HS-27A (cell line): ENCODE results near the gene OR11H6.
"Not testable (repeated sequence)": the region's sequence is repeated elsewhere in the genome, so short reads cannot be mapped to it uniquely, and the experiment has no call there.

Experiments
- DNase-seq: peaks from one replicate; pipeline ENCODE4 v3.0.0-alpha.2; 2012; ENCODE audit warnings: low read depth, missing footprints

The OR11H6 gene

DNA sequence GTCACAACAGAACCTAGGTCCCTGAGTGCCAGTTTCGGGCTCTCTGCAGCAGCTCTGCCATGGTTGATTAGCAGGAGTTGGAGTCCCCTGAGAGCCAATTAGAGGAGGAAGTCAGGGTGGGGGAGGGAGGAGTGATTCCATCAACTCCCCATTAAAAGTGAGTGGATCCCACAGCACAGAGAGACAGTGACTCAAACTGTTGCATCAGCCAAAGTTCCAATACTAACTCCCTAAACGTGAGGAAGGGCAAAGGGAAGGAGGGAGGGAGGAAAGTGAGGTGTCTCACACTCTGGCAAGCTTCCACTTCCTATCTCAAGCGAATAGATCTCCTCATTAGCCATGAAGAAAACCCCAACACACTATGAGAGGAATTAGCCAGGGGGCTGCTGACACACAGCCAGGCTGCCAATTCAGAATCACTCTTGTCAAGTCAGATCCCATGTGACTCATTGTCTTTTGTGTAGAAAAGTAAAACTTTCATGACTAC, 39.2 kb downstream of the OR11H6 start:
- DNase-seq, result no peak

DNA sequence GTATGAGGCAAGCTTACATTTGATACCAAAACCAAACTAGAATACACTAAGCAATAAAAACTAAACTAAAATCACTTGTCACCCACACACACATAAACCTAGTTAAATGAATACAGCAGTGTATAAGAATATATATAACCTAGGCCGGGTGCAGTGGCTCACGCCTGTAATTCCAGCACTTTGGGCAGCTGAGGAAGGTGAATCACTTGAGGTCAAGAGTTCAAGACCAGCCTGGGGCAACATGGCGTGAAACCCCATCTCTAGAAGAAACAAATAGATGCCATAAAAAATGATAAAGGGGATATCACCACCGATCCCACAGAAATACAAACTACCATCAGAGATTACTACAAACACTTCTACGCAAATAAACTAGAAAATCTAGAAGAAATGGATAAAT, 40.9 kb downstream of the OR11H6 start:
- not testable (repeated sequence) for DNase-seq

DNA sequence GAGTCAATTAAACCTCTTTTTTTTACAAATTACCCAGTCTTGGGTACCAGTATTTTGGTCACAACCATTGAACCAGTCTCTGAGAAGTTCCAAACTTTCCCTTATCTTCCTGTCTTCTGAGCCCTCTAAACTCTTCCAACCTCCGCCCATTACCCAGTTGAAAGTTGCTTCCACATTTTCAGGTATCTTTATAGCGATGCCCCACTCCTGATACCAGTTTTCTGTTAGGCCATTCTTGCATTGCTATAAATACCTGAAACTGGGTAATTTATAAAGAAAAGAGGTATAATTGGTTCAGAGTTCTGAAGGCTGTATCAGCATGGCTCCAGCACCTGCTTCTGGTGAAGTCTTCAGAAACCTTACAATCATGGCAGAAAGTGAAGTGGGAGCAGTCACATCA, 50.6 kb downstream of the OR11H6 start:
- no peak for DNase-seq
